GM23338 (cell line): ENCODE data around the gene TEX101. TPM values are rescaled to one million over a fixed set of nuclear protein-coding genes. Genes with fewer than 3 reads are reported as not detected.

Experiments used
- ATAC-seq: fragments of 200-7000 bp; cut with Tn5 transposase; 3 replicates; pipeline ENCODE4 v1.9.1; 2020
- DNase-seq: peaks from one replicate; pipeline ENCODE4 v3.0.0-alpha.2; 2015; ENCODE audit warnings: low spot score
- H2AFZ ChIP-seq: fragments of 200-600 bp; sonication (generic); 2 replicates; pipeline ENCODE4 v1.8.0; 2016; ENCODE audit warnings: antibody characterized with exemption, mild to moderate bottlenecking, moderate library complexity
- H3F3A ChIP-seq: fragments of 200-600 bp; sonication (generic); replicated peaks from 2 replicates; pipeline ENCODE4 v1.8.0; 2017; ENCODE audit warnings: antibody characterized with exemption, mixed run types, low read depth
- H3K27ac ChIP-seq: fragments of 200-600 bp; sonication (generic); 2 replicates; pipeline ENCODE4 v1.6.1; 2016; ENCODE audit warnings: low read depth
- H3K27me3 ChIP-seq: fragments of 200-600 bp; sonication (generic); 2 replicates; pipeline ENCODE4 v1.8.0; 2016; ENCODE audit warnings: mild to moderate bottlenecking, mixed run types, moderate library complexity; ENCODE audit not compliant: insufficient read depth
- H3K36me3 ChIP-seq: fragments of 200-600 bp; sonication (generic); 2 replicates; pipeline ENCODE4 v1.8.0; 2016; ENCODE audit warnings: mild to moderate bottlenecking; ENCODE audit not compliant: insufficient read depth
- H3K4me1 ChIP-seq: fragments of 200-600 bp; sonication (generic); 2 replicates; pipeline ENCODE4 v1.8.0; 2016; ENCODE audit warnings: mild to moderate bottlenecking, moderate library complexity; ENCODE audit not compliant: insufficient read depth
- H3K4me2 ChIP-seq: fragments of 200-600 bp; sonication (generic); 2 replicates; pipeline ENCODE4 v1.7.1; 2017; ENCODE audit warnings: mixed run types
- H3K4me3 ChIP-seq: fragments of 200-600 bp; sonication (generic); 2 replicates; pipeline ENCODE4 v1.6.1; 2016; ENCODE audit warnings: mixed run types
- H3K79me2 ChIP-seq: fragments of 200-600 bp; sonication (generic); replicated peaks from 2 replicates; pipeline ENCODE4 v1.8.0; 2017; ENCODE audit warnings: mild to moderate bottlenecking; ENCODE audit not compliant: insufficient read depth
- H3K9me2 ChIP-seq: fragments of 200-600 bp; sonication (generic); 2 replicates; pipeline ENCODE4 v1.8.0; 2017; ENCODE audit not compliant: insufficient read depth
- H4K20me1 ChIP-seq: fragments of 200-600 bp; sonication (generic); replicated peaks from 2 replicates; pipeline ENCODE4 v1.8.0; 2017; ENCODE audit warnings: mild to moderate bottlenecking; ENCODE audit not compliant: insufficient read depth
- H3K27ac Mint-ChIP-seq: 2 replicates; pipeline ENCODE4 v1.8.0; 2020; ENCODE audit warnings: inconsistent platforms, mild to moderate bottlenecking, moderate library complexity, mixed read lengths
- H3K27me3 Mint-ChIP-seq: 3 replicates; pipeline ENCODE4 v1.8.0; 2022; ENCODE audit warnings: low read depth, mild to moderate bottlenecking, moderate library complexity, mixed read lengths, inconsistent platforms; ENCODE audit not compliant: insufficient read depth, poor library complexity
- H3K36me3 Mint-ChIP-seq: 3 replicates; pipeline ENCODE4 v1.8.0; 2021; ENCODE audit warnings: low read depth, mild to moderate bottlenecking, inconsistent platforms, moderate library complexity, mixed read lengths
- H3K4me1 Mint-ChIP-seq: 3 replicates; pipeline ENCODE4 v1.8.0; 2020; ENCODE audit warnings: mild to moderate bottlenecking, inconsistent platforms, mixed read lengths
- H3K4me3 Mint-ChIP-seq: 3 replicates; pipeline ENCODE4 v1.8.0; 2021; ENCODE audit warnings: moderate library complexity, mild to moderate bottlenecking, inconsistent platforms, mixed read lengths
- H3K9me3 Mint-ChIP-seq: 3 replicates; pipeline ENCODE4 v1.8.0; 2020; ENCODE audit warnings: moderate library complexity, mild to moderate bottlenecking, inconsistent platforms, mixed read lengths
- CREB1 ChIP-seq: fragments of 250-450 bp; sonication (Bioruptor Pico); IDR thresholded peaks from 2 replicates; pipeline ENCODE4 v1.5.0; 2020; ENCODE audit warnings: low read depth, mild to moderate bottlenecking, moderate library complexity
- ETS1 ChIP-seq: IDR thresholded peaks from 2 replicates; pipeline ENCODE4 v1.6.1; 2016; ENCODE audit warnings: antibody characterized with exemption
- EZH2 ChIP-seq: fragments of 200-600 bp; sonication (generic); IDR thresholded peaks from one replicate; pipeline ENCODE4 v1.8.0; 2017; ENCODE audit warnings: antibody characterized with exemption, mild to moderate bottlenecking, low read depth; ENCODE audit not compliant: unreplicated experiment
- EZH2phosphoT487 ChIP-seq: fragments of 200-600 bp; sonication (generic); IDR thresholded peaks from one replicate; pipeline ENCODE4 v1.8.1; 2018; ENCODE audit warnings: antibody characterized with exemption; ENCODE audit not compliant: unreplicated experiment
- JUNB ChIP-seq: IDR thresholded peaks from one replicate; pipeline ENCODE4 v1.6.1; 2016; ENCODE audit warnings: antibody characterized with exemption; ENCODE audit not compliant: unreplicated experiment
- NANOG ChIP-seq: IDR thresholded peaks from 2 replicates; pipeline ENCODE4 v1.6.1; 2016; ENCODE audit warnings: antibody characterized with exemption, borderline replicate concordance
- POLR2AphosphoS5 ChIP-seq: IDR thresholded peaks from 2 replicates; pipeline ENCODE4 v1.6.1; 2016; ENCODE audit warnings: antibody characterized with exemption, low read depth
- REST ChIP-seq: IDR thresholded peaks from one replicate; pipeline ENCODE4 v1.6.1; 2018; ENCODE audit warnings: antibody characterized with exemption; ENCODE audit not compliant: unreplicated experiment
- STAT1 ChIP-seq: IDR thresholded peaks from one replicate; pipeline ENCODE4 v1.6.1; 2016; ENCODE audit warnings: antibody characterized with exemption; ENCODE audit not compliant: unreplicated experiment
- ZNF114 ChIP-seq: fragments of 250-450 bp; sonication (Bioruptor Pico); IDR thresholded peaks from 2 replicates; pipeline ENCODE4 v1.5.0; 2020; ENCODE audit warnings: mild to moderate bottlenecking, moderate library complexity
- ZNF331 ChIP-seq: fragments of 250-450 bp; sonication (Bioruptor Pico); IDR thresholded peaks from 2 replicates; pipeline ENCODE4 v1.5.0; 2020; ENCODE audit warnings: low read depth, mild to moderate bottlenecking, moderate library complexity
- ZNF462 ChIP-seq: fragments of 250-450 bp; sonication (Bioruptor Pico); IDR thresholded peaks from 2 replicates; pipeline ENCODE4 v1.5.0; 2020; ENCODE audit warnings: mild to moderate bottlenecking, moderate library complexity
- polyA plus RNA-seq: library from polyadenylated mRNA; unstranded; fragments of >200 nt; fragmentation: Nextera tagmentation; extraction: Ambion mirVana; gene quantifications from 2 replicates; pipeline ENCODE4 v1.2.1, GENCODE V29; 2016
- total RNA-seq: library from RNA; depleted of rRNA; stranded (reverse); fragments of >200 nt; shearing (Covaris generic); gene quantifications from 2 replicates; pipeline ENCODE4 v1.2.3, GENCODE V29; 2014
- TF ChIP-seq, protein P1 (sequence below), 2 experiments: fragments of 200-600 bp in 1 of 2; sonication (generic) in 1 of 2; conservative IDR thresholded peaks; 2 replicates each; pipeline versions ENCODE4 v1.5.1 to v1.6.1; 2016 to 2017; ENCODE audit warnings: antibody characterized with exemption in 2 of 2, low read depth in 2 of 2, mild to moderate bottlenecking in 2 of 2, moderate library complexity in 1 of 2

The TEX101 gene
- total and polyA plus RNA-seq, 2 experiments from 2014 or later, result not detected

DNA sequence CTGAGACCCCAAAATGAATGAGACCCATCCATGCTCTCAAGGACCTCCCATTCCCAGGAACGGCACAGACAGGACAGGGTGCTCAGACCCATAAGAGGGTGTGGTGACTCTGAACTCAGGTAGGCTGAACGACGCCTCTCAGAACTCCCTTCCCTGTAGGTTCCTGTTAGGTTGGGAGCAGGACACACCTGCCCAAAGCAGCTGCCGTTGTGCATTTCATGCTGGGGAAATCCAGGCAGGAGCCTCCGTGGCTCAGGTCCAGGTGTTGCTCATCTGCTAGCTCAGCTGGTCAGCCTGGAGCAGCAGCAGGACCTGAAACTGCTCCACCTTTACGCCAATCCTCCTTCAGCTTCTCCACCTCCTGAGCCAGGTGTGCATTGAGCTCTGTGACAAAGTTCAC lies 19.1 kb upstream of the TEX101 start:
- TF ChIP-seq ZNF114 (CRISPR knock-in tag), result no peak
- TF ChIP-seq CREB1, result no peak
- TF ChIP-seq ZNF331, result no peak
- TF ChIP-seq, protein P1, sequence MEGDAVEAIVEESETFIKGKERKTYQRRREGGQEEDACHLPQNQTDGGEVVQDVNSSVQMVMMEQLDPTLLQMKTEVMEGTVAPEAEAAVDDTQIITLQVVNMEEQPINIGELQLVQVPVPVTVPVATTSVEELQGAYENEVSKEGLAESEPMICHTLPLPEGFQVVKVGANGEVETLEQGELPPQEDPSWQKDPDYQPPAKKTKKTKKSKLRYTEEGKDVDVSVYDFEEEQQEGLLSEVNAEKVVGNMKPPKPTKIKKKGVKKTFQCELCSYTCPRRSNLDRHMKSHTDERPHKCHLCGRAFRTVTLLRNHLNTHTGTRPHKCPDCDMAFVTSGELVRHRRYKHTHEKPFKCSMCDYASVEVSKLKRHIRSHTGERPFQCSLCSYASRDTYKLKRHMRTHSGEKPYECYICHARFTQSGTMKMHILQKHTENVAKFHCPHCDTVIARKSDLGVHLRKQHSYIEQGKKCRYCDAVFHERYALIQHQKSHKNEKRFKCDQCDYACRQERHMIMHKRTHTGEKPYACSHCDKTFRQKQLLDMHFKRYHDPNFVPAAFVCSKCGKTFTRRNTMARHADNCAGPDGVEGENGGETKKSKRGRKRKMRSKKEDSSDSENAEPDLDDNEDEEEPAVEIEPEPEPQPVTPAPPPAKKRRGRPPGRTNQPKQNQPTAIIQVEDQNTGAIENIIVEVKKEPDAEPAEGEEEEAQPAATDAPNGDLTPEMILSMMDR (conservative IDR thresholded peaks at IDR 0.05; ENCODE audit: low read depth in 2 of 2), result no peak
- no peak for TF ChIP-seq EZH2
- TF ChIP-seq EZH2phosphoT487, result no peak
- no peak for TF ChIP-seq ETS1
- TF ChIP-seq STAT1, result no peak
- TF ChIP-seq NANOG, result no peak
- no peak for TF ChIP-seq ZNF462 (CRISPR knock-in tag)
- no peak for TF ChIP-seq JUNB
- TF ChIP-seq REST, result no peak
- no peak for TF ChIP-seq POLR2AphosphoS5
- Histone ChIP-seq H3K4me3 (no peak overlapping the region), H3K4me1 (no peaks in the 10 kb centered on the region), H4K20me1 (no peaks in the 10 kb centered on the region), H3F3A (no peaks in the 10 kb centered on the region), H3K27me3 (no peaks in the 10 kb centered on the region), H3K4me2 (no peak overlapping the region), H3K9me2 (no peaks in the 10 kb centered on the region), H3K27ac (no peak overlapping the region), H2AFZ (0 out of 2 replicates have a peak overlapping the region, but pooled peaks have one; percentile 38), H3K36me3 (no peaks in the 10 kb centered on the region), H3K79me2 (no peaks in the 10 kb centered on the region)
- Mint-ChIP-seq H3K9me3 (peaks cover 2% of the 10 kb centered on the region; the same call in 1 of the 3 replicates), H3K27ac (no peak overlapping the region), H3K36me3 (no peaks in the 10 kb centered on the region), H3K4me1 (no peaks in the 10 kb centered on the region), H3K27me3 (peaks cover 5% of the 10 kb centered on the region), H3K4me3 (no peak overlapping the region)
- no peak for ATAC-seq
- DNase-seq, result no peak
